IMR-90 (cell line): ENCODE measurements around the gene LIMK2.

Source experiments
- CTCF ChIP-seq: conservative IDR thresholded peaks from 2 replicates; pipeline ENCODE4 v1.5.1; 2012; ENCODE audit warnings: mild to moderate bottlenecking, low read depth, low read length, improper control_type of control experiment
- FOS ChIP-seq: fragments of 150-350 bp; IDR thresholded peaks from 2 replicates; pipeline ENCODE4 v1.6.1; 2016; ENCODE audit warnings: low read depth, low read length
- MAFK ChIP-seq: IDR thresholded peaks from 2 replicates; pipeline ENCODE4 v1.6.1; 2012; ENCODE audit warnings: low read depth, low read length, improper control_type of control experiment
- POLR2A ChIP-seq: IDR thresholded peaks from 2 replicates; pipeline ENCODE4 v1.6.1; 2012; ENCODE audit warnings: mild to moderate bottlenecking, low read depth, low read length
- RFX5 ChIP-seq: IDR thresholded peaks from 2 replicates; pipeline ENCODE4 v1.8.0; 2012; ENCODE audit warnings: low read depth, mild to moderate bottlenecking, low read length, moderate library complexity

GRCh38 chr22:31268281-31268680 lies 56.2 kb downstream of the LIMK2 start:
- TF ChIP-seq CTCF (no peak), POLR2A (no peak), MAFK (no peak), RFX5 (no peak), FOS (no peak)
